GM19035 (cell line): Measurements from ENCODE around the gene PPP2R5E.

ENCODE experiments used
- ATAC-seq: cut with Tn5 transposase; IDR thresholded peaks from one replicate; pipeline ENCODE4 v1.9.1; 2021; ENCODE audit not compliant: unreplicated experiment

PPP2R5E gene

DNA sequence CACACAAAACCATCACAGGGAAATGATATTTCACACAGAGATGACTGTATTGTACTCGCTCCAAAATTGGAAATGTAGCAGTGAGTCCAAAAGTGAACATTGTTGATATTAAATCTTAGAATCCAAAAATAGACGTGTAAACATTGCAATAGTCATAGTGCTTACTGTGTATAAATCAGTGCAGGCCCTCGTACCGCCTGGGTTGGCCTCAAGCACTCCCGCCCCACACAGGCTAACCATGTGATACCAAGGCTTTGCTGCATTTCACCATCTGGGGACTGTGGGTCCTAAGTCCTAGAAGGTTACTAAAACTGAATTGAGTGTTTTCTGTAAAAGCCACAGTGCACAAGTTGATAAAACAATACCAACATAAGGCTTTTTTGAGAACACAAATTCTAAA is 107.3 kb downstream of the PPP2R5E start:
- ATAC-seq: no peak

DNA sequence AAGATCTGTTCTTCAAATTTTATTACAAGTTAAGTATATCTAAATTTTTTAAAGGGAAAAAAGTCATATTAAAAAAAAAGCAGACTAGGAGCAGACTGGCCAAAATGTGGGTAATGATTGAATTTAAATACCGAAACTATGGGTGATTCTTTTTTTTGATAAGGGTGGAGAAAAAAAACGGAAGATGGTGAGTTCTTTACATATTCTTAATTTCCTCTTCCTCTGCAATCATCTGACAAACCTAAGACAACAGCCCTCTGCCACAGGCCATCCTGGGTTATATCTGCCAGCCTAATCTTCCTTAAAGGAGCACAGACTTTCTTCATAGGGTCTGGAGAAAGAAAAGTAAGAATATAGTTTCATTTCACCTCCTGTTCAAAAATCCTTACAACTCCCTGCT is 108.0 kb downstream of the PPP2R5E start:
- ATAC-seq: no peak

DNA sequence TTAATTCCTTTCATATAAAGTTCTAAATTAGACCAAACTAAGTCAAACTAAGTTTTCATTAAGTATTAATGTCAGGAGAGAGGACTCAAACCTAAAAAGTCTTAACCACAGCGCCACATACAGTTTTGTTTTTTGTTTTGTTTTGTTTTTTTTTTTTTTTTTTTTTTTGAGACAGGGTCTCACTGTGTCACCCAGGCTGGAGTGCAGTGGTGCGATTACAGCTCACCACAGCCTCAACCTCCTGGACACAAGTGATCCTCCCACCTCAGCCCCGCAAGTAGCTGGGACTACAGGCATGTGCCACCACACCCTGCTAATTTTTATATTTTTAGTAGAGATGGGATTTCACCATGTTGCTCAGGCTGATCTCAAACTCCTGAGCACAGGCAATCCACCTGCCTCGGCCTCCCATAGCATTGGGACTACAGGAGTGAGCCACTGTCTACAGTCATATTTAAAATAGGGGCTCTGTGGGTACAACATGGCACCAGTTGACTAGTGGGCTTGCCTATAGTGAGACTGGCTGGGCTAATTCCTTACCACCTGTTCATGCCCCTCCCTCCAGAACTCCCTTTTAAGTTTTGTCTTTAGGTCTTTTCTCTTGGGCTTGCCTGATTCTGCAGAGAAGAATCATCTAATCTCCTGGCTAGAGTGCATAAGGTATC is 110.2 kb downstream of the PPP2R5E start:
- no peak for ATAC-seq

GRCh38 chr14:63432228-63432627 is 110.9 kb downstream of the PPP2R5E start:
- no peak for ATAC-seq

DNA sequence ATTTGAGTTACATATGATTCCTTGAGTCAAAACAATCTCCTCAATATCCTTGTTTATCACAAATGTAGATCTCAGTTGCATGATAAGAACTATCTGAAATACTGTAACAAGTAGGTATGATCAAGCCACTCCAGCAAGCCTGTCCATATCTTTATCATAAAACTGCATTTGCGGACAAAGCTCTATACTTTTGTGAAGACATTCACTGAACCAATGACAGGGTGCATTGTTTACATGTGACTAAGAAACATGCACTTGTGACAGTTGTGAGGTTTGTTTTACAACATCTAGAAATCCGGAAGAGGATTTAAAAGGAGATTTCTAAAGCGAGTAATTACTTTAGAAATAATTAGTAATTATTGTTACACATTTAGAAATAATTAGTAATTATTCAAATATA is 111.7 kb downstream of the PPP2R5E start:
- no peak for ATAC-seq

DNA sequence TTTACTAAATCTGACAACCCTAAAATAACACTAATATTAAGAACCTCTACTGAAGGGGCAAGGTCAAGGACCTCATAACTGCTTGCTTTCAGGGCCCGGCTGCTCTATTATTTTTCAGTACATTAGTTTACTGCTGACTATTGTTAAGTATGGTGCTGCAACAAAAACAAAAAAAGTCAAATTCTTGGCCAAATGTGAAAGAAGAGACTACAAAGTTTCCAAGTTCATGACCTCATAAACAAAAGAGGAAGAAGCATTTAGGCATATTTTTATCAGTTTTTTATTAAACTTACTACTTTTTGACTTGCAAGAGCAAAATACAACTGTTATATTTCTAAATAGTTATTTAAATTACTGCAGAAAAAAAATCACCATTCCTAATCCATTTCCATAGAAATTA is 114.7 kb downstream of the PPP2R5E start:
- no peak for ATAC-seq

- ATAC-seq: no peak
These were observed 116.3 kb downstream of the PPP2R5E start for GRCh38 chr14:63426838-63427352.

DNA sequence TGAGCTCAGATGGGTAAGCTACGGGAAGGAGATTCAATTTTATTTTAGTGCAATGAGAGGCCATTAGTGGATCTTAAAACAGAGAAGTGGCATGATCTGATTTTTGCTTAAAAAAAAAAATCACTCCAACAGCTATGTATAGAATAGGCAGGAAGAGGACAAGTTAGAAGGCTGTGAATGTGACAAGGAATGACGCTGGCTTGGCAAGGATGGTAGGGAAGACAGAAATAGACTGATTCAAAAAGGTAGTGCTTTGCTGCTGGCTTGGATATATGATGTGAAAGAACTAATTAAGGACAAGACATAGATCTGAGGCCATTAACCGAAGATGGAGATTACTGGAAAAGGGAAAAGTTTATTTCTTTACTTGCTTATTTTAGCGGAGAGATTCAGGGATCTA is 119.3 kb downstream of the PPP2R5E start:
- ATAC-seq: no peak

GRCh38 chr14:63423381-63423780 is 119.8 kb downstream of the PPP2R5E start:
- no peak for ATAC-seq

DNA sequence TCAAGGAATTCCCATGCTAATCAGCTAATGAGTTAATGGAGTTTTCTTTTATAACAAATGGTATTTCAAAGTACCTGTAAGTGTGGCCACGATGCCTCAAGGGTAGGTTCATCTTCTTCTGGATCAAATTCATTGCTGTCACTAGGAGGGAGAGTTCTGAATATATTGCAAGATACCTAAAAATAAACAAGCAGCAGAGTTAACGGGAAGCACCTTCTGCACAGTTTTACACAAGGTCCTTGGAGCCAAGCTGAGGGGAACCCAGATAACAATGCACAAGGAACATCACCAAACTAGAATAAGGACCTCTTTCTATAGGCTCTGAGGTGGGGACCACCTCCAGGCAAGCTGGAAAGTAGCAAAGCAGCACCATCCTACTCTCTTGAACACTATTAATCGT is 121.3 kb downstream of the PPP2R5E start:
- no peak for ATAC-seq

- ATAC-seq: no peak
These were observed 122.0 kb downstream of the PPP2R5E start for GRCh38 chr14:63421226-63421625.

- ATAC-seq: no peak
These were observed 125.2 kb downstream of the PPP2R5E start for GRCh38 chr14:63418020-63418419.

GRCh38 chr14:63413009-63413408 is 130.2 kb downstream of the PPP2R5E start:
- ATAC-seq: no peak

GRCh38 chr14:63406333-63406732 is 136.8 kb downstream of the PPP2R5E start:
- ATAC-seq: no peak

DNA sequence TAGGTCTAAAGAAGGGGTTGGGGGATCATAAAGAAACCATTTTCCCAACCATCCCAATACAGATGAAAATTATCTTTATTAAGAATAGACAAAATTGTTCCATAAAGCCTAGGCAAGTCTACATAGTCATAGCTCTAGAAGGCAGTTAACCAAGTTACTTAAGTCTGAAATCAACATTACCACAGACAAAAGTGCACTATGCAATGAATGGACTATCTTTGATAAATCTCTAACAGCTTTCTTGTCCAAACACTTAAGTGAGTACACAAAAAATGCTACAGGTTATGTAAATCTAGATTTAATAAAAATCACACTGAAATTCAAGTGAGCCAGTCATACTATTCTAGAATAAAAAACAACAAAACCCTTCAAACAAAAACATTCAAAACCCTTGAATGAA is 137.5 kb downstream of the PPP2R5E start:
- no peak for ATAC-seq

DNA sequence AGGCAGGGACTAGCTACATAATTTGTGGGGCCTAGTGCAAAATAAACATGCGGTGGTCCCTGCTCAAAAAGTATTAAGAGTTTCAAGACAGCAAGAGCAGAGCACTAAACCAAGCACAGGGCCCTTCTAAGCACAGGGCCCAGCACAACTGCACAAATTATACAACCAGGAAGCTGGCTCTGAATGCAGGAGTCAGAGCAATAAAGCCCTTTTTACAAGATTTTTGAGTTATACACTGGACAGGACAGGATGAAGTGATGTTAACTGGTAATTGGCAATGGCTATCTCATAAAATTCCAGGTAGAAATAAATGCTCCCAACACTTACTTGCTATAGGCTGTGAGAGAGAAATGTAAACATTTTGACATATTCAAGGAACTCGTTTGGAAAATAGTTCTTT is 138.3 kb downstream of the PPP2R5E start:
- ATAC-seq: no peak

DNA sequence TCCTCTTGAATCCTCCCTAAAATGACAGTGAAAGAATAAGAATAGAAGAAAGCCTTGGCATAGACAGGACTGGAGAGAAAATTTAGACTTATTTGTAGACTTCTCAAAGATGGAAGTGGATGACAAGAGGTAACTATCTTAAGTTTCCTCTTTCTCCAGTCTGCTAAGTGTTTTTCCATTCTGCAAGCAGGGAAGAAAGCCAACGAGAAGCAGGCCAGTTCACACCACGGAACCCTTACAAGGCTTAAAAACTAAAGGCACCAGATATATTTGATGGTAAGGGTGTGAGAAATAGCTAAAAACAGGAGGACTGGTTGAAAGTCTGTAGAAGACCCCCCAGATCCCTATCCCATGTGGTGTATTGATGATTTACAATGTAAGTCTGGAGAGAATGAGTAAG is 141.5 kb downstream of the PPP2R5E start:
- ATAC-seq: no peak

GRCh38 chr14:63398952-63399351 is 144.2 kb downstream of the PPP2R5E start:
- ATAC-seq: no peak

GRCh38 chr14:63394841-63395240 is 148.3 kb downstream of the PPP2R5E start:
- no peak for ATAC-seq

DNA sequence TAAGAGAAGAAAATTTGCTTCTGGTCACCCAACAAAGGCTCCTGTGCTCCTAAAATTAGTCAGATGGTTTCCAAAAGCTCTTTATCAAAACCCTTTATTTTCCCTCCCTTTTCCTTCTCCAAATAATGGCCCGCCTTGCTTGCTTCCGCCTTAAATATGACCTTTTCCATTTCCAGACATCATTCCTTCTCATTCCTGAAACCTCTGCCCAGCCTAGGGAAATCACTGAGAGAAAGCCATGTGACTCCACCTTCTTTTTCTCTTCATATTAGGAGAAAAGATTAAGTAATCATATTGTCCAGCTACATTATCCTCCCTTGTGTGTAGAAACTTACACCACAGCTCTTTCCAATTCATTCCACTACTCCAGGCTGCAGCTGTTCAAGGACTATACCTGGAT is 148.7 kb downstream of the PPP2R5E start:
- no peak for ATAC-seq

- no peak for ATAC-seq
These were observed 150.2 kb downstream of the PPP2R5E start for GRCh38 chr14:63393012-63393411.

- no peak for ATAC-seq
These were observed 150.9 kb downstream of the PPP2R5E start for GRCh38 chr14:63392236-63392635.

DNA sequence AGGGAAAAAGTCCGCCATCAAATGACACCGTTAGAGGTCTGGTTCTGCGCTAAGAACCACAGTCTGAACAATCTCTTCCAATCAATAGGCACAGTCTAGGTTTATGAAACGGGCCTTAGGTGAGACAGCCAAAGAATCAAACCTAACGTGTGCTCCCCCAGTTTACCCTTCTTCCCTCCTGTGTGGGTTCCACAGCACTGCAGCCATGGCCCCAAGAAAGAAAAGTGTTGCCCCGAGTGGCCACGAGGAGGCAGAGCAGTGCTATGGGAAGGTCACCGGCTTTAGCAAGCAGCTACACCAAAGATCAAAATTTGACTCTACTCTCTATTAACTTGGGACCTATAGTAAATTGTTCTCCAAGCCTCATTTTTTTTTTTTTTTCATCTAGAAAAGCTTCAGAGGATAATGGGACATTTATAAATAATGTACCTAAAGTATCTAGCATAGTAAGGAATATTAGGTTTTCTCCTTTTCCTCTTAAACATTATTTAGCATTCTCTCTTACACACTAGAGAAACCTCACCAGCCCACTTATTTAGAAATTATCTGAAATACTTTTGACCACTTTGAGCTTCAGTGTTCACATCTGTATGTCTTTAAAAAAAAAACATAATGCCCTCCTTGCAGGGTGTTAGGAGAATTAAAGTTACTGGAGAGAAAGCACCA is 154.3 kb downstream of the PPP2R5E start:
- ATAC-seq: peak; percentile 83
